Stomach (tissue), 9 donors: Measurements from ENCODE around the gene IGFBP4. TPM values are rescaled to one million over a fixed set of nuclear protein-coding genes. Genes with fewer than 3 reads are reported as not detected.

ENCODE experiments used
- DNase-seq, 2 donors: peaks; one replicate each; pipeline versions ENCODE4 v3.0.0 to v3.0.0-alpha.2; 2013 to 2019
- H3K27ac ChIP-seq, 5 donors: fragments of 200-600 bp in 4 of 5; sonication (generic) in 4 of 5; one replicate each; pipeline ENCODE4 v1.5.1; 2013 to 2019; ENCODE audit warnings: mild to moderate bottlenecking in 1 of 5, moderate library complexity in 1 of 5
- H3K27me3 ChIP-seq, 3 donors: fragments of 200-600 bp; sonication (generic); one replicate each; pipeline ENCODE4 v1.5.1; 2017 to 2019; ENCODE audit warnings: mixed run types in 1 of 3
- H3K36me3 ChIP-seq, 4 donors: fragments of 200-600 bp; sonication (generic); 1 replicate in 3 of 4; 2 replicates in 1 of 4; pipeline ENCODE4 v1.5.1; 2016 to 2019
- H3K4me1 ChIP-seq, 4 donors: fragments of 200-600 bp; sonication (generic); one replicate each; pipeline ENCODE4 v1.5.1; 2016 to 2019
- H3K4me3 ChIP-seq, 4 donors: fragments of 200-600 bp; sonication (generic) in 3 of 4; one replicate each; pipeline ENCODE4 v1.5.1; 2016 to 2019; ENCODE audit warnings: mild to moderate bottlenecking in 1 of 4
- H3K9me3 ChIP-seq, 4 donors: fragments of 200-600 bp; sonication (generic); one replicate each; pipeline ENCODE4 v1.5.1; 2016 to 2019
- CTCF ChIP-seq, 7 experiments: fragments of 450-650 bp in 4 of 7; fragments of 200-600 bp in 3 of 7; sonication (generic) in 3 of 7; IDR thresholded peaks; one replicate each; pipeline ENCODE4 v1.5.1; 2016 to 2019; ENCODE audit warnings: antibody characterized with exemption in 7 of 7, control low read depth in 2 of 7, mild to moderate bottlenecking in 1 of 7
- EP300 ChIP-seq: sonication (generic); formaldehyde crosslinking; IDR thresholded peaks from one replicate; pipeline ENCODE4 v1.6.1; 2017; ENCODE audit warnings: antibody characterized with exemption
- POLR2A ChIP-seq, 4 donors: fragments of 450-650 bp; IDR thresholded peaks; one replicate each; pipeline ENCODE4 v1.6.1; 2016; ENCODE audit warnings: antibody characterized with exemption in 4 of 4, control low read depth in 2 of 4, mild to moderate bottlenecking in 1 of 4, moderate library complexity in 1 of 4
- POLR2AphosphoS5 ChIP-seq, 3 donors: sonication (generic); formaldehyde crosslinking; IDR thresholded peaks; one replicate each; pipeline ENCODE4 v1.6.1; 2016; ENCODE audit warnings: antibody characterized with exemption in 3 of 3
- WGBS, 5 donors: extraction: QIAGEN DNeasy Blood & Tissue Kit in 3 of 5; methylation state at CpG; one replicate each; pipeline versions ENCODE4 v1.1.5 to v1.1.7; 2013 to 2018; 5-methylcytosine and 5-hydroxymethylcytosine counted together
- intact Hi-C: fragments of 100-400 bp; cut with DNase I; formaldehyde crosslinking; loops from one replicate; pipeline ENCODE4 v1.15.1; 2023; ENCODE audit warnings: low total_unique reads
- polyA plus RNA-seq, 3 donors: library from polyadenylated mRNA; stranded (reverse); fragments of 200-250 nt; gene quantifications; one replicate each; pipeline ENCODE4 v1.2.3, GENCODE V29; 2013
- total RNA-seq, 5 donors: library from RNA; depleted of rRNA; stranded (reverse); fragments of >200 nt; gene quantifications; one replicate each; pipeline versions ENCODE4 v1.1.0 to v1.2.3, GENCODE V29; 2014 to 2016
- donor health status: healthy with polysubstance abuse.
- donor health status: Bipolar disorder and iron deficiency.
- donor health status: healthy.

IGFBP4 gene
- total and polyA plus RNA-seq, 8 donors = 71.2 to 658 (median 157) TPM

DNA sequence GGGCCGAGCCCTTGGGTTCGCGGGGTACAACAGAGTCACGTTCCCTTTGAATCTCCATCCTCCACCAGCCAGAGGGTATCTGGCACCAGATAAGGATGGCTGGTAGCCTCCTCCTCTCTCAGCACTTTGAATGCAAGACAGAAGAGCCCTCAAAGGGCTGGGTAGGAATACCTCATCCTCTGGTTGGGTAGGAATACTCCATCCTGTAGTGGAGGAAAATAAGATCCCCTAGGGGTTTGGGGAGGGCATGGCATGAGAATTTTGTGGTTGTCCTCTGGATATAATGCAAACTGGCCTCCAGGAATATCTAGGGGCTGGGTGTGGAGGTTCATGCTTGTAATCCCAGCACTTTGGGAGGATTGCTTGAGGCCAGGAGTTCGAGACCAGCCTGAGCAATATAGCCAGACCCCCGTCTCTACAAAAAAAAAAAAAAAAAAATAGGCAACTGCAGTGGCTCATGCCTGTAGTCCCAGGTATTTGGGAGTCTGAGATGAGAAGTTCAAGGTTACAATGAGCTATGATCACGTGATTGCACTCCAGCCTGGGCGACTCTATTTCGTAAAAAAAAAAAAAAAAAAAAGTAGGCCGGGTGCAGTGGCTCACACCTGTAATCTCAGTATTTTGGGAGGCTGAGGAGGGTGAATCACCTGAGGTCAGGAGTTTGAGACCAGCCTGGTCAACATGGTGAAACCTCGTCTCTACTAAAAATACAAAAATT is 2.7 kb downstream of the IGFBP4 start:
- intact Hi-C loops = no loop called here
- WGBS, 5 donors = 67 to 85% (median 78%) methylated on average over 11 of the region's 11 CpGs
- Histone ChIP-seq H3K9me3 (no peaks in the 10 kb centered on the region), H3K4me1 (peaks cover 30 to 83% (median 67%) of the 10 kb centered on the region in 4 donors), H3K27me3 (peaks cover 0 to 22% (median 0%) of the 10 kb centered on the region in 3 donors), H3K4me3 (peak overlapping the region; percentile 58 to 71 (median 68)), H3K27ac (peak overlapping the region; percentile 6 to 93 (median 92)), H3K36me3 (no peaks in the 10 kb centered on the region)
- no peak for DNase-seq
- TF ChIP-seq EP300 (no peak), POLR2A (IDR thresholded peaks at IDR 0.05) (no peak), POLR2AphosphoS5 (IDR thresholded peaks at IDR 0.05) (no peak), CTCF (IDR thresholded peaks at IDR 0.05) (no peak)

- no peaks in the 10 kb centered on the region for H3K9me3 ChIP-seq
- intact Hi-C loops = no loop called here
- 40 to 81% (median 73%) methylated on average over 8 of the region's 8 CpGs for WGBS, 5 donors
- peaks cover 0 to 5% (median 0%) of the 10 kb centered on the region in 4 donors for H3K36me3 ChIP-seq
- peaks cover 37 to 84% (median 71%) of the 10 kb centered on the region in 4 donors for H3K4me1 ChIP-seq
- peak in 1 of 2 donors; percentile 48 for DNase-seq
- peak overlapping the region; percentile 32 to 71 (median 63) for H3K4me3 ChIP-seq
- no peak for TF ChIP-seq CTCF (IDR thresholded peaks at IDR 0.05)
- TF ChIP-seq POLR2A (IDR thresholded peaks at IDR 0.05) = no peak
- TF ChIP-seq POLR2AphosphoS5 (IDR thresholded peaks at IDR 0.05) = peak in 2 of 3 donors; percentile 13 to 15
- H3K27ac ChIP-seq = peak overlapping the region; percentile 60 to 93 (median 92)
- peaks cover 0 to 22% (median 0%) of the 10 kb centered on the region in 3 donors for H3K27me3 ChIP-seq
These were observed 3.9 kb downstream of the IGFBP4 start for GRCh38 chr17:40447148-40447644.

GRCh38 chr17:40447806-40448205 is 4.6 kb downstream of the IGFBP4 start:
- peaks cover 43 to 84% (median 71%) of the 10 kb centered on the region in 4 donors for H3K4me1 ChIP-seq
- no peak for DNase-seq
- intact Hi-C loops = no loop called here
- peaks cover 0 to 19% (median 0%) of the 10 kb centered on the region in 3 donors for H3K27me3 ChIP-seq
- TF ChIP-seq CTCF (IDR thresholded peaks at IDR 0.05) = no peak
- no peak for TF ChIP-seq POLR2A (IDR thresholded peaks at IDR 0.05)
- no peak for TF ChIP-seq POLR2AphosphoS5 (IDR thresholded peaks at IDR 0.05)
- no peak for TF ChIP-seq EP300
- H3K36me3 ChIP-seq = peaks cover under 1 to 6% (median 5%) of the 10 kb centered on the region in 4 donors
- no peaks in the 10 kb centered on the region for H3K9me3 ChIP-seq
- H3K27ac ChIP-seq = peak overlapping the region; percentile 60 to 93 (median 92)
- 55 to 85% (median 81%) methylated on average over 4 of the region's 4 CpGs for WGBS, 5 donors
- H3K4me3 ChIP-seq = peak overlapping the region; percentile 32 to 71 (median 63)

- peak in 1 of 2 donors; percentile 52 for DNase-seq
- Histone ChIP-seq H3K4me1 (peaks cover 47 to 84% (median 69%) of the 10 kb centered on the region in 4 donors), H3K27me3 (peaks cover 0 to 15% (median 0%) of the 10 kb centered on the region in 3 donors)
These were observed 5.0 kb downstream of the IGFBP4 start for GRCh38 chr17:40448213-40448638.

More at GRCh38 chr17:40448213-40448638, 5.0 kb downstream of the IGFBP4 start:
- intact Hi-C loops = no loop called here
- no peaks in the 10 kb centered on the region for H3K9me3 ChIP-seq
- H3K36me3 ChIP-seq = peaks cover 5 to 10% (median 8%) of the 10 kb centered on the region in 4 donors
- peak overlapping the region; percentile 60 to 93 (median 92) for H3K27ac ChIP-seq
- WGBS, 5 donors = 9 to 29% (median 26%) methylated on average over 7 to 8 of the region's 8 CpGs
- peak overlapping the region; percentile 32 to 71 (median 63) for H3K4me3 ChIP-seq
- no peak for TF ChIP-seq EP300
- no peak for TF ChIP-seq POLR2A (IDR thresholded peaks at IDR 0.05)
- no peak for TF ChIP-seq CTCF (IDR thresholded peaks at IDR 0.05)
- TF ChIP-seq POLR2AphosphoS5 (IDR thresholded peaks at IDR 0.05) = no peak
